ENCODE results near the gene ADA.

Gene ADA

DNA sequence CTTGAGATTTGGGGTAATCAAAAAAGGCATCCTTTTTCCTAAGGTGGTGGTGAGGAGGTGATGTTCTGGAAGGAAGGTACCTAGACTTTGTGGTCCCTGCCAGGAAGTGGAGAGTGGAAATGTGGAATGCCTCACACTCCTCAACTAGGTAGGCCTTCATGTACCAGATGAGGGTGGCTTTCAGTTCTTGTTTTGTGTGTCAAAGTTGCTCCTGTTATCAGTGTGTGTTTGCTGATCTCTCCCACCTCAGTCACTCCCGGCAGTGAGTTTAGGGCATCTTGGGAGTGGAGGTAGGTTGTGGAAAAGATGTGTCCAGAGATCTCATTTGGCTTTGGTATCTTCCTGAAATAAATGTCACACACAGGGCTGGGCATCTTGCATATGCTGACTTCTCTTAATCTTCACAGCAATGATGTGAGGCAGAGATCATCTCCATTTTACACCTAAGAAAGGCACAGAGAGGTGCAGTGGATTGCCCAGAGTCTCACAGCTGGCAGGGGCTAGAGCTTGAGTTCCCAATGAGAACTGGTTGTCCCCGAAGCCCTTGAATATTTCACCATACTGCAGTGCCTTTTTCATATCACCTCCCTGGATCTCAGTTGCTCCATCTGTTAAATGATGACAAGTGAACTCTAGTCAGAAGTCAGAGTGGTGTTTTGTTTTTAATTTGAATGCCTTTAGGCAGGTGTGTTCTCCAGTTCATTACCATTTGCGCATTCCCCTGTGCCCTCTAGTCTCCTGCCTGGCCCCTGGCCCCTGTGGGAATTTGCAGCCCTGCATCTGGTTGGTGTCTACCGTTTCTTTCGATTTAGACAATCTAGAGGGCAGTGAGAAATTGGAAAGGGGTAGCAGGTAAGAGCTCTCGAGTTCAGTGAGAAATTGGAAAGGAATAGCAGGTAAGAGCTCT is 66.2 kb downstream of the ADA start:
- Histone ChIP-seq H3K36me3 (ENCODE audit: insufficient read depth) (no peaks in the 10 kb centered on the region), H3K79me2 (ENCODE audit: insufficient read depth, low read depth) (no peaks in the 10 kb centered on the region), H3K4me1 (ENCODE audit: low read depth, poor library complexity, severe bottlenecking) (no peaks in the 10 kb centered on the region), H3K9ac (no peak overlapping the region), H2AFZ (ENCODE audit: low read depth) (no peak overlapping the region), H3K27ac (no peak overlapping the region), H3K4me2 (no peak overlapping the region), H3K4me3 (IDR thresholded peaks at IDR 0.05; ENCODE audit: insufficient read depth, low read depth, low read length) (no peak overlapping the region), H4K20me1 (ENCODE audit: insufficient read depth) (no peaks in the 10 kb centered on the region), H3K27me3 (ENCODE audit: insufficient read depth, low read depth) (no peaks in the 10 kb centered on the region)
- no peak for TF ChIP-seq CTCF (conservative IDR thresholded peaks at IDR 0.05; ENCODE audit: low read depth, low read length)

DNA sequence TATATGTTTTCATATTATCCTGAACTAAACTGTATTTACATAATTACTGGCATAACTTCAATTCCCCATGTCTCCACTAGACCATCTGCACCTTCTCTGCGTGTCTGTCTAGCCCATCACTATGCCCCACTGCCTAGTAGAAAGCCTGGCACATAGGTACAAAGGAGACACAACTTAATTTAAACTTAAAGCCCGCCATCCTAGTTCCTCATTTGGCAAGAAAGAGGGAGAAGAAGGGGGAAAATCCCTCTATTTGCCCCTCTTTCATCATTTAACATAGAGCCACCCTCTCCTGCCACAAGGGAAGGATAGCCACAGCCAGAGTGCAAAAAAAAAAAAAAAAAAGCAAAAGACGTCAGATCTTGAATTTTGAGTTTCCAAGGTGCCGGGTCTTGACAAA is 67.3 kb downstream of the ADA start:
- Histone ChIP-seq H3K27me3 (ENCODE audit: insufficient read depth, low read depth) (no peaks in the 10 kb centered on the region), H2AFZ (ENCODE audit: low read depth) (no peak overlapping the region), H3K36me3 (ENCODE audit: insufficient read depth) (no peaks in the 10 kb centered on the region), H3K4me2 (no peak overlapping the region), H3K79me2 (ENCODE audit: insufficient read depth, low read depth) (no peaks in the 10 kb centered on the region), H3K9ac (no peak overlapping the region), H3K4me1 (ENCODE audit: low read depth, poor library complexity, severe bottlenecking) (no peaks in the 10 kb centered on the region), H4K20me1 (ENCODE audit: insufficient read depth) (no peaks in the 10 kb centered on the region), H3K4me3 (IDR thresholded peaks at IDR 0.05; ENCODE audit: insufficient read depth, low read depth, low read length) (no peak overlapping the region), H3K27ac (no peak overlapping the region)
- no peak for TF ChIP-seq CTCF (conservative IDR thresholded peaks at IDR 0.05; ENCODE audit: low read depth, low read length)

DNA sequence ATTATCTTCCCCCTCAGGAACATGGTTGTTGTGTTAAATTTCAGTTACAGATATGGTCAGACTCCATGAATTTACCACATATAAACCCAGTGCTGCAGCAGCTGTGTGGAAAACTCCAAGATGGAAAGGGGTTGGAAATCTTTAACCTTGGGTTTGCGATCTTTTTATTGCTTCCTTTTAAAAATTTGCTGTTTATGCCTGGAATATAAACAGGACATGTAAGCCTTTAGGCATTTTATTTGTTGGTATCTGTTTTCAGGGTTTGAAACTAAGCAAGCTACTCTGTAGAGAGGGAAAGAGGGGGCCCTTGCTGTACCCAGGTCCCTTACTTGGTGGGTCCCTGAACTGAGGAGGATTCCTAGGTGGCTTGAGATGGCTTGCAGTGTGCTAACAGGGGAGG is 68.3 kb downstream of the ADA start:
- H3K4me3 ChIP-seq (IDR thresholded peaks at IDR 0.05; ENCODE audit: insufficient read depth, low read depth, low read length) = no peak overlapping the region
- H3K27ac ChIP-seq = no peak overlapping the region
- H3K36me3 ChIP-seq (ENCODE audit: insufficient read depth) = no peaks in the 10 kb centered on the region
- H4K20me1 ChIP-seq (ENCODE audit: insufficient read depth) = no peaks in the 10 kb centered on the region
- no peaks in the 10 kb centered on the region for H3K4me1 ChIP-seq (ENCODE audit: low read depth, poor library complexity, severe bottlenecking)
- no peak overlapping the region for H3K9ac ChIP-seq
- TF ChIP-seq CTCF (conservative IDR thresholded peaks at IDR 0.05; ENCODE audit: low read depth, low read length) = no peak
- H2AFZ ChIP-seq (ENCODE audit: low read depth) = no peak overlapping the region
- H3K27me3 ChIP-seq (ENCODE audit: insufficient read depth, low read depth) = no peaks in the 10 kb centered on the region
- no peak overlapping the region for H3K4me2 ChIP-seq
- H3K79me2 ChIP-seq (ENCODE audit: insufficient read depth, low read depth) = no peaks in the 10 kb centered on the region

DNA sequence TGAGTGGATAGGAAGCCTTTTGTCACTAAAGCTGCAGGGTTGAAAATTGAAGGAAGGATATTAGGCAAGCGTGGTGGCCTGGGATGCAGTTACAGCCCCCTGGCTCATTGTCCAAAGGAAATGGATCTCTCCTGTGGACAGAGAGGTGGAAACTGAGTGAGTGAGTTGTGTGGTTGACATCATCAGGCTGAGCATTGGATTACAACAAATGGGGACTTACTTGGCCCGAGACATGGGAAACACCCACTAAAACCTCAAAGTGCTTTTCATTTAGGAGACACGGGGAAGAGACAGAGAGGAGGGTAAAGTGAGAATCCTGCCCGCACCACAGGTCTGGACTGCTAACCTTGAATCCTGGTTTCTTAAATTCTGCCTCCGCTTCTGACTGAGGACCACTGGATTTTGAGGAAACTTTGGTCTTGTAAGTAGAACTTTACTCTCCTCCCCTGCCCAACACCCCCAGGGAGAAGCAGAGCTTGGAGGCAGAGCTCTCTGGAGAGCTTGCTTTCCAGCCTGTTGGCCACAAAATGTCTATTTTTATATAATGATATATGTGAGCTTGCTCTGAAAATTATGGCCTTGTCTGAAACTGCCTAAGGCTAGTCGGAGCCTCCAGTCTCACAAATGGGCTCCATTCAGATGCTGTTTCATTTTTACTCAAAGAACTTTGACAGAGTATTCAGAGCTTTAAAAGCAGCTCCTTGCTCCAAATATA is 69.0 kb downstream of the ADA start, which contains the start of gene PKIG:
TSS of gene PKIG (plus strand) at position 269 of the 715 bp plus-strand sequence. CDS start 31,978 bp downstream, outside the sequence.
- Histone ChIP-seq H3K4me2 (no peak within 1 kb of the TSS), H3K4me1 (ENCODE audit: low read depth, poor library complexity, severe bottlenecking) (peaks cover 5% of the 10 kb centered on the region), H3K4me3 (IDR thresholded peaks at IDR 0.05; ENCODE audit: insufficient read depth, low read depth, low read length) (no peak within 1 kb of the TSS), H2AFZ (ENCODE audit: low read depth) (no peak within 1 kb of the TSS), H3K9ac (no peak within 1 kb of the TSS), H3K27me3 (ENCODE audit: insufficient read depth, low read depth) (no peaks in the 10 kb centered on the region), H3K27ac (no peak within 1 kb of the TSS), H4K20me1 (ENCODE audit: insufficient read depth) (no peaks in the 10 kb centered on the region), H3K79me2 (ENCODE audit: insufficient read depth, low read depth) (no peaks in the 10 kb centered on the region), H3K36me3 (ENCODE audit: insufficient read depth) (no peaks in the 10 kb centered on the region)
- TF ChIP-seq CTCF (conservative IDR thresholded peaks at IDR 0.05; ENCODE audit: low read depth, low read length) = no peak

Measured in KMS-11 (cell line).